Neuronal stem cell (in vitro differentiated cells): ENCODE results near the gene EPB41L4A.

ENCODE experiments used
- DNase-seq: peaks from one replicate; pipeline ENCODE4 v3.0.0-alpha.2; 2013; ENCODE audit warnings: low spot score
- H2AFZ ChIP-seq: one replicate; pipeline ENCODE4 v1.6.1; 2013; ENCODE audit warnings: mild to moderate bottlenecking, low read length, inconsistent platforms
- H2AK5ac ChIP-seq: 2 replicates; pipeline ENCODE4 v1.6.1; 2013; ENCODE audit warnings: low read depth, mild to moderate bottlenecking, inconsistent platforms, low read length, moderate library complexity, mixed read lengths
- H2BK120ac ChIP-seq: 2 replicates; pipeline ENCODE4 v1.6.1; 2013; ENCODE audit warnings: low read depth, mild to moderate bottlenecking, inconsistent platforms, low read length, moderate library complexity, mixed read lengths
- H2BK12ac ChIP-seq: one replicate; pipeline ENCODE4 v1.6.1; 2013; ENCODE audit warnings: low read length, inconsistent platforms
- H2BK15ac ChIP-seq: 2 replicates; pipeline ENCODE4 v1.6.1; 2013; ENCODE audit warnings: mild to moderate bottlenecking, low read length, inconsistent platforms, mixed read lengths
- H2BK5ac ChIP-seq: one replicate; pipeline ENCODE4 v1.6.1; 2013; ENCODE audit warnings: inconsistent platforms, mild to moderate bottlenecking, low read length, moderate library complexity
- H3K14ac ChIP-seq: one replicate; pipeline ENCODE4 v1.6.1; 2013; ENCODE audit warnings: low read length, inconsistent platforms
- H3K18ac ChIP-seq: 2 replicates; pipeline ENCODE4 v1.6.1; 2013; ENCODE audit warnings: low read length, inconsistent platforms
- H3K23ac ChIP-seq: 2 replicates; pipeline ENCODE4 v1.6.1; 2013; ENCODE audit warnings: low read depth, mild to moderate bottlenecking, mixed read lengths, low read length, inconsistent platforms; ENCODE audit not compliant: poor library complexity
- H3K27ac ChIP-seq: replicated peaks from 3 replicates; pipeline ENCODE4 v1.5.1; 2013; ENCODE audit warnings: low read length, inconsistent platforms
- H3K27me3 ChIP-seq, 3 experiments: 2 replicates each; pipeline ENCODE4 v1.6.1; 2013; ENCODE audit warnings: low read length in 3 of 3, mild to moderate bottlenecking in 2 of 3, inconsistent platforms in 1 of 3, low read depth in 1 of 3, mixed read lengths in 1 of 3, moderate library complexity in 1 of 3; ENCODE audit not compliant: control insufficient read depth in 3 of 3, insufficient read depth in 3 of 3
- H3K36me3 ChIP-seq, 2 donors: replicated peaks in 1 of 2; 2 replicates each; pipeline ENCODE4 v1.6.1; 2013; ENCODE audit warnings: low read length in 2 of 2; ENCODE audit not compliant: control insufficient read depth in 2 of 2, insufficient read depth in 2 of 2
- H3K4ac ChIP-seq: 2 replicates; pipeline ENCODE4 v1.6.1; 2013; ENCODE audit warnings: inconsistent platforms, mild to moderate bottlenecking, low read length, moderate library complexity
- H3K4me1 ChIP-seq, 2 donors: 1 replicate in 1 of 2; 2 replicates in 1 of 2; pipeline ENCODE4 v1.6.1; 2013; ENCODE audit warnings: low read length in 2 of 2, low read depth in 1 of 2; ENCODE audit not compliant: control insufficient read depth in 2 of 2, insufficient read depth in 1 of 2
- H3K4me2 ChIP-seq: one replicate; pipeline ENCODE4 v1.6.1; 2013; ENCODE audit warnings: mild to moderate bottlenecking, low read length, inconsistent platforms; ENCODE audit not compliant: insufficient read depth, poor library complexity, severe bottlenecking
- H3K4me3 ChIP-seq, 2 donors: 2 replicates each; pipeline ENCODE4 v1.5.1; 2013; ENCODE audit warnings: low read length in 2 of 2, mild to moderate bottlenecking in 2 of 2, inconsistent platforms in 1 of 2, moderate library complexity in 1 of 2
- H3K79me1 ChIP-seq: one replicate; pipeline ENCODE4 v1.6.1; 2013; ENCODE audit warnings: low read depth, mild to moderate bottlenecking, inconsistent platforms, low read length, moderate library complexity
- H3K9ac ChIP-seq: one replicate; pipeline ENCODE4 v1.6.1; 2013; ENCODE audit warnings: mild to moderate bottlenecking, low read depth, low read length, inconsistent platforms; ENCODE audit not compliant: poor library complexity
- H3K9me3 ChIP-seq, 2 donors: replicated peaks in 1 of 2; 2 replicates each; pipeline versions ENCODE3 to v1.6.1; 2013; ENCODE audit warnings: low read length in 2 of 2, mild to moderate bottlenecking in 2 of 2, inconsistent platforms in 1 of 2, low read depth in 1 of 2, mixed read lengths in 1 of 2, moderate library complexity in 1 of 2; ENCODE audit not compliant: control insufficient read depth in 2 of 2, insufficient read depth in 1 of 2
- H4K8ac ChIP-seq: one replicate; pipeline ENCODE4 v1.6.1; 2013; ENCODE audit warnings: low read depth, mild to moderate bottlenecking, inconsistent platforms, low read length, moderate library complexity
- H4K91ac ChIP-seq: one replicate; pipeline ENCODE4 v1.6.1; 2013; ENCODE audit warnings: low read length, low read depth, mild to moderate bottlenecking, inconsistent platforms; ENCODE audit not compliant: poor library complexity
- WGBS, 2 donors: extraction: QIAGEN DNeasy Blood & Tissue Kit; methylation state at CpG; one replicate each; pipeline ENCODE4 v1.1.7; 2013; ENCODE audit warnings: missing lambda C conversion rate in 2 of 2, mixed read lengths in 1 of 2; ENCODE audit not compliant: insufficient read length in 2 of 2, insufficient replicate concordance in 1 of 2; ENCODE audit errors: extremely low coverage in 2 of 2; 5-methylcytosine and 5-hydroxymethylcytosine counted together

EPB41L4A gene

GRCh38 chr5:112154940-112155686 is 264.0 kb downstream of the EPB41L4A start:
- Histone ChIP-seq H3K14ac (no peak overlapping the region), H3K23ac (no peak overlapping the region), H3K79me1 (no peaks in the 10 kb centered on the region), H3K18ac (no peak overlapping the region), H2AK5ac (no peak overlapping the region), H3K9ac (no peak overlapping the region), H3K4me3 (no peak overlapping the region), H3K4me1 (peaks cover 2 to 4% of the 10 kb centered on the region in 2 donors), H2BK15ac (no peak overlapping the region), H2AFZ (no peak overlapping the region), H3K4me2 (no peak overlapping the region), H3K9me3 (peaks cover 0 to 6% of the 10 kb centered on the region in 2 donors), H3K27ac (no peak overlapping the region), H4K91ac (no peak overlapping the region), H3K36me3 (no peaks in the 10 kb centered on the region), H2BK5ac (no peak overlapping the region), H4K8ac (no peak overlapping the region), H2BK12ac (no peak overlapping the region), H2BK120ac (no peak overlapping the region), H3K27me3 (no peaks in the 10 kb centered on the region), H3K4ac (no peak overlapping the region)
- DNase-seq, result no peak

DNA sequence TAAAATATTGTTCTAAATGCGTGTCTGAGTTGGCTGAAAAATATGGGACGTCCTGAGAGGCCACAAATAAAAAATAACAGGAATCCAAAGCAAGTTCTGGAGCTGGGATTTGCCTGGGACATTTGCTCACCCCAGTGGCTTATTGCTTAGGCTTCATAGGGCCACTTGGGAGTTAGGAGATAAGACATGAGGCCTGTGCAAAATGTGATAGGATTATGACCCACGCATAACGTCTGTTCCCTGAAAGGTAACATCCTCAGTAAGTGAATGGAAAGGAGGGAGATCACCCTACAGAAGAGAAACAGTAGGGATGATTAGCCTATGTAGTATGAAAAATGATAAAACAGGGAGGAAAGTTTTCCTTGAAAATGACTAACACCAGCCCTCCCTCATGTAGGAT is 269.4 kb downstream of the EPB41L4A start:
- H4K8ac ChIP-seq, result no peak overlapping the region
- H2BK12ac ChIP-seq, result no peak overlapping the region
- no peak for DNase-seq
- WGBS, 2 donors, result no CpG with 5 or more reads among the region's 4 CpGs
- no peaks in the 10 kb centered on the region for H3K79me1 ChIP-seq
- peaks cover 0 to 6% of the 10 kb centered on the region in 2 donors for H3K9me3 ChIP-seq
- H2BK5ac ChIP-seq, result no peak overlapping the region
- no peak overlapping the region for H2BK120ac ChIP-seq
- H3K36me3 ChIP-seq, result no peaks in the 10 kb centered on the region
- H3K4me3 ChIP-seq, result no peak overlapping the region
- no peak overlapping the region for H3K18ac ChIP-seq
- no peak overlapping the region for H2AK5ac ChIP-seq
- H4K91ac ChIP-seq, result no peak overlapping the region
- no peak overlapping the region for H3K9ac ChIP-seq
- H3K27ac ChIP-seq, result no peak overlapping the region
- H3K4me1 ChIP-seq, result no peaks in the 10 kb centered on the region
- H2BK15ac ChIP-seq, result no peak overlapping the region
- no peak overlapping the region for H3K23ac ChIP-seq
- no peak overlapping the region for H2AFZ ChIP-seq
- no peak overlapping the region for H3K14ac ChIP-seq
- H3K4ac ChIP-seq, result no peak overlapping the region
- H3K27me3 ChIP-seq, result no peaks in the 10 kb centered on the region
- no peak overlapping the region for H3K4me2 ChIP-seq

DNA sequence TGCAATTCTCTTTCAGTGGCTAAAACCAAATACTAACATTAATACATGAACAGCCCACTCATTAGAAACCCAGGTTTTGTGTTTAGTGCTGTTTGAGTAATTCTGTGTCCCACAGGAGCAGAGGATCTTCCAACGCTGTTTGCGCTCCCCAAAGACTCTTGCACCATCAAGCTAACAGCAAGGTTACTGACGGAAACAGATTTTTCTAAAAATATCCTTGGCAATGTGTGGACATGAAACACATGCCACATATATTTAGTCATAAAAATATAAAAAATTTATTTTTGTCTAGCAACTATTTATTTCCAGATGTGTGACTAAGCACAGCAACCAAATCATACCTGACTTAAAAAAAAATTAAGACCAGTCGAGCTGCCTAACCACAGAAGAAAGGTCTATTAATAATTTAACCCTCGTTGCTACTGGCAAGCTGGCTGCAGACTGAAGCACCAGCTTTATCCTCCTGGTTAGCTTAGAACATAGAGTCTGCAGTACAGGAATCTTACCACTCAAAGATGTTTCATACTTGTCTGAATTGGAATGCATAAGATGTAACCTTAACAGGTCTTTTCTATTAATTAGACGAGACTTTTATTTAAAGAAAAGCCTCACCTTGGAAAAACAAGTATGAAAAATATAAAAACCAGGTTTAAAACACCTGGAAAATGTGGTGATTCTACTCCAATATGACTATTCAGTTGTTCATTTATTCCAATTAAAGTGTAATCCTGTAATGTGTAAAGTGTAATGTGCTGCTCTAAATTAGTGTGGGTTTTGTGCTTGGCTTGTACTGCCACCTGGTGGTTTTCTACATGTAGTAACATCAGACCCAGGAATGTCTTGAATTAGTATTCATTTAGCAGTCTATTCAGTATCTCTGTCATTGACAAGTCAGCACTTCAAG is 272.5 kb downstream of the EPB41L4A start:
- Histone ChIP-seq H4K91ac (no peak overlapping the region), H2AFZ (no peak overlapping the region), H3K4me1 (no peaks in the 10 kb centered on the region), H2AK5ac (no peak overlapping the region), H2BK5ac (no peak overlapping the region), H3K27ac (no peak overlapping the region), H2BK12ac (no peak overlapping the region), H2BK120ac (no peak overlapping the region), H3K27me3 (no peaks in the 10 kb centered on the region), H3K9me3 (peaks cover 0 to 6% of the 10 kb centered on the region in 2 donors), H3K36me3 (no peaks in the 10 kb centered on the region), H3K14ac (no peak overlapping the region), H3K4me2 (no peak overlapping the region), H3K4me3 (no peak overlapping the region), H4K8ac (no peak overlapping the region), H2BK15ac (no peak overlapping the region), H3K9ac (no peak overlapping the region), H3K23ac (no peak overlapping the region), H3K18ac (no peak overlapping the region), H3K4ac (no peak overlapping the region), H3K79me1 (no peaks in the 10 kb centered on the region)
- no CpG with 5 or more reads among the region's 6 CpGs for WGBS, 2 donors
- DNase-seq, result peak; percentile 71

DNA sequence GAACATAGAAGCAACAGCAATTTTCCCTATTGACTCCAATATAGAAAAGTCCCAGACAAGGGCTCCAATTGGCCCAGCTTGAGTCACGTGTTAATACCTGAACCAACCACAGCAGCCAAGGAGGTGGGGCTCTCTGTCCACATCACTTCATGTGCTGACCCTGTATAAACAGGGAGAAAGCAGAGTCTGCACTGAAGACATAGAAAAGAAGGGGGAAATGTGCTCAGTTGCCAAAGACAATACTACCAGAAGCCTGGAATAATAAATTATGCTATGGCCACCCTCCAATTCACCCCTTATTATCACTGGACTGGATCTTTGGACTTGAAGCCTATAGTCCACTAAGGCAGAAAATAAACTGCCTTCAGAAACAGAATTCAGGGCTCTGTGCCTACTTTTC is 275.4 kb downstream of the EPB41L4A start:
- Histone ChIP-seq H3K14ac (no peak overlapping the region), H2BK120ac (no peak overlapping the region), H3K27ac (no peak overlapping the region), H2AK5ac (no peak overlapping the region), H3K4me3 (no peak overlapping the region), H3K27me3 (no peaks in the 10 kb centered on the region), H2BK15ac (no peak overlapping the region), H3K9ac (no peak overlapping the region), H3K4ac (no peak overlapping the region), H3K36me3 (no peaks in the 10 kb centered on the region), H3K4me1 (no peaks in the 10 kb centered on the region), H2BK12ac (no peak overlapping the region), H2BK5ac (no peak overlapping the region), H3K18ac (no peak overlapping the region), H4K8ac (no peak overlapping the region), H3K9me3 (no peaks in the 10 kb centered on the region), H4K91ac (no peak overlapping the region), H3K23ac (no peak overlapping the region), H3K4me2 (no peak overlapping the region), H2AFZ (no peak overlapping the region), H3K79me1 (no peaks in the 10 kb centered on the region)
- WGBS, 2 donors, result no CpG with 5 or more reads among the region's 1 CpG
- DNase-seq, result no peak
